Thoracic aorta (tissue), 2 donors: Measurements from ENCODE around the gene VSIG10L2. TPM values are rescaled to one million over a fixed set of nuclear protein-coding genes. Genes with fewer than 3 reads are reported as not detected.

ENCODE experiments used
- ATAC-seq: fragments of 150-250 bp; one replicate; pipeline ENCODE4 v1.8.0; 2017; ENCODE audit warnings: low read depth; ENCODE audit not compliant: insufficient number of reproducible peaks, low FRiP score
- DNase-seq: peaks from one replicate; pipeline ENCODE4 v3.0.0-alpha.2; 2020; ENCODE audit warnings: low spot score
- H3K27ac ChIP-seq, 2 donors: fragments of 200-600 bp; sonication (generic); 1 replicate in 1 of 2; 2 replicates in 1 of 2; pipeline ENCODE4 v1.5.1; 2016; ENCODE audit warnings: mild to moderate bottlenecking in 2 of 2, moderate library complexity in 2 of 2
- H3K27me3 ChIP-seq: fragments of 200-600 bp; sonication (generic); replicated peaks from 2 replicates; pipeline ENCODE4 v1.6.0; 2016; ENCODE audit warnings: mild to moderate bottlenecking; ENCODE audit not compliant: insufficient read depth
- H3K36me3 ChIP-seq: fragments of 200-600 bp; sonication (generic); one replicate; pipeline ENCODE4 v1.5.1; 2016
- H3K4me1 ChIP-seq, 2 donors: fragments of 200-600 bp; sonication (generic); 1 replicate in 1 of 2; 2 replicates in 1 of 2; pipeline versions ENCODE4 v1.5.1 to v1.6.0; 2016; ENCODE audit warnings: low read depth in 2 of 2, mild to moderate bottlenecking in 1 of 2; ENCODE audit not compliant: control insufficient read depth in 1 of 2
- H3K4me3 ChIP-seq: fragments of 200-600 bp; sonication (generic); 2 replicates; pipeline ENCODE4 v1.5.1; 2016; ENCODE audit warnings: mild to moderate bottlenecking
- H3K9me3 ChIP-seq: fragments of 200-600 bp; sonication (generic); 2 replicates; pipeline ENCODE4 v1.5.1; 2016
- CTCF ChIP-seq: fragments of 200-600 bp; sonication (generic); IDR thresholded peaks from one replicate; pipeline ENCODE4 v1.5.1; 2019; ENCODE audit warnings: antibody characterized with exemption
- total RNA-seq, 2 donors: library from RNA; depleted of rRNA; stranded (reverse); fragments of >200 nt; gene quantifications; one replicate each; pipeline versions ENCODE4 v1.1.0 to v1.2.3, GENCODE V29; 2016

Gene VSIG10L2
- total RNA-seq, 2 donors from 2014 or later: not detected

DNA sequence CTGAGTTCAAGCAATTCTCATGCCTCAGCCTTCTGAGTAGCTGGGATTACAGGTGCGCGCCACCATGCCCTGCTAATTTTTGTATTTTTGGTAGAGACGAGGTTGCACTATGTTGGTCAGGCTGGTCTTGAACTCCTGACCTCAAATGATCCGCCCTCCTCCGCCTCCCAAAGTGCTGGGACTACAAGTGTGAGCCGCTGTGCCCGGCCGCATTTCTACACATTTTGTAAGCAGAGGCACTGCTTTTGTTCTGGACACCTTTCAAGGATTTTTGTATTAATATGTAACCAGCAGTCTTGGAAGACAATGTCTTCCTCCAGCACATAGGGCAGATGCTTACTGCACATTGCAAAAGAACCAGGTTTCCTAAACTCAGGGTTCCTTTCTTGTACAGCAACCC is 11.4 kb upstream of the VSIG10L2 start:
- no peaks in the 10 kb centered on the region for H3K9me3 ChIP-seq
- H3K27me3 ChIP-seq: no peaks in the 10 kb centered on the region
- no peak for ATAC-seq
- no peak overlapping the region for H3K27ac ChIP-seq
- no peaks in the 10 kb centered on the region for H3K4me1 ChIP-seq
- H3K4me3 ChIP-seq: no peak overlapping the region
- DNase-seq: no peak
- TF ChIP-seq CTCF: no peak
- no peaks in the 10 kb centered on the region for H3K36me3 ChIP-seq

GRCh38 chr11:125935056-125935455 is 10.8 kb upstream of the VSIG10L2 start:
- no peaks in the 10 kb centered on the region for H3K9me3 ChIP-seq

DNA sequence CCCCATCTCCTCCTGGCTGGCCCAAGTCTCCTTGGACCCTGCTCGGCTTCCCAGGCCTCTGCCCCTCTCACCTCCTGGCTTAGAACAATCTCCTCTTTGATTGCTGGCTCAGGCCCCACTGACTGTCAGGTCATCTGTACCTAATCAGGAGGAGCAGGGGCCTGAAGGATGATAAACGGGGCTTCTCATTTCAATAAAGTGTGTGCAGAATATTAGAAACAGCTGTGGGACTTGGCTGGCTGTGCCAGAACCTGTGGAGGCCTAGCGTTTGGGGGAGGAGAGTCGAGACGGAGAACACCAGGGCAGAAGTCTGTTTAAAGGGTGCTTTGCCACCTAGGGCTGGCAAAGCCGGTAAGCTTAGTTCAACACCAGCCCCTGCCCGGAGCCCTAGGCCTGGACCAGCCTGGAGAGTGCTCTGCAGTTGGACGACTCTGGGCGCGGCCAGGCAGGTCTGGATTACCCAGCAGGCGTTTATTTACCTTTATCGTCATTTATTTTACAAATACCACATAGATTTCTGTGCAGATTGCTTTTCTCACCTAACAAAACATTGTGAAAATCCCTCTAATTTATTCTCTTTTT is 10.1 kb upstream of the VSIG10L2 start:
- DNase-seq (no peak), ATAC-seq (no peak)
- no peak overlapping the region for H3K27ac ChIP-seq
- H3K4me3 ChIP-seq: no peak overlapping the region
- no peaks in the 10 kb centered on the region for H3K27me3 ChIP-seq
- H3K36me3 ChIP-seq: no peaks in the 10 kb centered on the region
- no peaks in the 10 kb centered on the region for H3K9me3 ChIP-seq
- H3K4me1 ChIP-seq: no peaks in the 10 kb centered on the region
- TF ChIP-seq CTCF: no peak

More at GRCh38 chr11:125935056-125935455, 10.8 kb upstream of the VSIG10L2 start:
- H3K4me3 ChIP-seq: no peak overlapping the region
- no peaks in the 10 kb centered on the region for H3K36me3 ChIP-seq
- no peaks in the 10 kb centered on the region for H3K4me1 ChIP-seq
- DNase-seq (no peak), ATAC-seq (no peak)
- no peaks in the 10 kb centered on the region for H3K27me3 ChIP-seq
- no peak for TF ChIP-seq CTCF
- no peak overlapping the region for H3K27ac ChIP-seq

DNA sequence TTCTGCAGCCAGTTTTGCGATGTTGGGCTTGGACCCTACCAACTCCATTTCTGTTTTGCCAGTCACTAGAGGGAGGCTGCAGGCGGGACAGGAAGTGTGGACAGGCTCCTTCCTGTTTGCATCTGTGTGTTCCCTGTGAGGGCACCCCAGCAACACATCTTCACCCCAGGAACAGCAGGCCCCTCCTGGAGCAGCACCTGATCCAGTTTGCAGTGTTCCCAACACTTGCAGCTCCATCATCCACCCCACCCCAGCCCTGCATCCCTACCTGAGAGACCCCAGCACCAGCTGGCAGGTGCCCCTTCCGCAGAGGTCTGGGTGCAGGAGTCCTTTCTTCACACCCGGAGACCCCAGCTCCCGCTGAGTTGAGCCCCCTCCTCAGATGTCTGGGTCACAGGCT is 7.4 kb upstream of the VSIG10L2 start:
- Histone ChIP-seq H3K36me3 (no peaks in the 10 kb centered on the region), H3K27me3 (no peaks in the 10 kb centered on the region), H3K4me3 (no peak overlapping the region), H3K27ac (no peak overlapping the region), H3K4me1 (no peaks in the 10 kb centered on the region), H3K9me3 (no peaks in the 10 kb centered on the region)
- DNase-seq (no peak), ATAC-seq (no peak)
- TF ChIP-seq CTCF: no peak

DNA sequence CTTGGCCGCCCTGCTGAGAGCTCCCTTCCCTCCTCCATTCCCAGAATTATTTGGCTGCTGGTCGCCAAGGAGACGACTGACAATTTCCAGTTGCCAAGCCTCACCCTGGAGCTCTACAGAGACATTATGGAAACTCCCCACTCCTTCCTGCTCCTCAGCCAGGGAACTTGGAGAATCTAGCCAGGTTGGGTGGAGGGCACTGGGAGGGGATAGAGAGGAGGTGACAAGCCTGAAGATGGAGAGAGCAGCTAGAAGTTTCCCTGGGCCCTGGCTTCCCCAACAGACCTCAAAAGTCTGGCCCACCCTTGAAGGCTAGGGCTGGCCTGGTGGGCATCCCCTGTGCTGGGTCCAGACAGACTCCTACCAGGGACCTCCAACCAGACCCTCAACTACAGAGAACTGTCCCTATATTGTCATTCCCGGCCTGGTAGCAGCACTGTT is 6.7 kb upstream of the VSIG10L2 start:
- no peaks in the 10 kb centered on the region for H3K27me3 ChIP-seq
- TF ChIP-seq CTCF: no peak
- H3K27ac ChIP-seq: no peak overlapping the region
- DNase-seq: no peak
- H3K4me1 ChIP-seq: no peaks in the 10 kb centered on the region
- no peaks in the 10 kb centered on the region for H3K9me3 ChIP-seq
- ATAC-seq: no peak
- no peak overlapping the region for H3K4me3 ChIP-seq
- no peaks in the 10 kb centered on the region for H3K36me3 ChIP-seq
